Prostate gland (tissue), 2 donors: ENCODE data around the gene MS4A2. TPM values are rescaled to one million over a fixed set of nuclear protein-coding genes. Genes with fewer than 3 reads are reported as not detected.
"Not testable (repeated sequence)": the region's sequence is repeated elsewhere in the genome, so short reads cannot be mapped to it uniquely, and the experiment has no call there.

Experiments
- DNase-seq: peaks from one replicate; pipeline ENCODE4 v3.0.0-alpha.2; 2019; ENCODE audit warnings: low spot score
- H3K27ac ChIP-seq, 2 donors: fragments of 200-600 bp; sonication (generic); 2 replicates each; pipeline ENCODE4 v1.5.1; 2017 to 2019
- H3K27me3 ChIP-seq: fragments of 200-600 bp; sonication (generic); replicated peaks from 2 replicates; pipeline ENCODE4 v1.5.1; 2019; ENCODE audit not compliant: insufficient read depth
- H3K36me3 ChIP-seq, 2 donors: fragments of 200-600 bp; sonication (generic); 1 replicate in 1 of 2; 2 replicates in 1 of 2; pipeline versions ENCODE4 v1.5.1 to v1.8.1; 2017 to 2019
- H3K4me1 ChIP-seq: fragments of 200-600 bp; sonication (generic); replicated peaks from 2 replicates; pipeline ENCODE4 v1.5.1; 2019
- H3K4me3 ChIP-seq, 2 donors: fragments of 200-600 bp; sonication (generic); 2 replicates each; pipeline ENCODE4 v1.5.1; 2017 to 2019
- H3K9me3 ChIP-seq: fragments of 200-600 bp; sonication (generic); 2 replicates; pipeline ENCODE4 v1.5.1; 2017
- CTCF ChIP-seq, 4 experiments: fragments of 200-600 bp in 2 of 4; fragments of 450-650 bp in 2 of 4; sonication (generic) in 2 of 4; IDR thresholded peaks; 1 replicate in 3 of 4; 2 replicates in 1 of 4; pipeline ENCODE4 v1.5.1; 2016 to 2019; ENCODE audit warnings: antibody characterized with exemption in 4 of 4, mild to moderate bottlenecking in 2 of 4, moderate library complexity in 2 of 4
- POLR2A ChIP-seq: fragments of 450-650 bp; IDR thresholded peaks from one replicate; pipeline ENCODE4 v1.6.1; 2016; ENCODE audit warnings: antibody characterized with exemption, mild to moderate bottlenecking
- POLR2AphosphoS5 ChIP-seq: sonication (generic); formaldehyde crosslinking; IDR thresholded peaks from one replicate; pipeline ENCODE4 v1.6.1; 2017; ENCODE audit warnings: antibody characterized with exemption
- WGBS: methylation state at CpG from one replicate; pipeline ENCODE4 v1.1.5; 2018; 5-methylcytosine and 5-hydroxymethylcytosine counted together
- intact Hi-C: fragments of 100-400 bp; cut with DNase I; formaldehyde crosslinking; loops from one replicate; pipeline ENCODE4 v1.14.2; 2022
- total RNA-seq, 2 donors: library from RNA; depleted of rRNA; stranded (reverse); fragments of >200 nt; gene quantifications; one replicate each; pipeline ENCODE4 v1.1.0, GENCODE V29; 2016

Gene MS4A2
- total RNA-seq, 2 donors from 2014 or later = 2.0 TPM; not detected in 1

DNA sequence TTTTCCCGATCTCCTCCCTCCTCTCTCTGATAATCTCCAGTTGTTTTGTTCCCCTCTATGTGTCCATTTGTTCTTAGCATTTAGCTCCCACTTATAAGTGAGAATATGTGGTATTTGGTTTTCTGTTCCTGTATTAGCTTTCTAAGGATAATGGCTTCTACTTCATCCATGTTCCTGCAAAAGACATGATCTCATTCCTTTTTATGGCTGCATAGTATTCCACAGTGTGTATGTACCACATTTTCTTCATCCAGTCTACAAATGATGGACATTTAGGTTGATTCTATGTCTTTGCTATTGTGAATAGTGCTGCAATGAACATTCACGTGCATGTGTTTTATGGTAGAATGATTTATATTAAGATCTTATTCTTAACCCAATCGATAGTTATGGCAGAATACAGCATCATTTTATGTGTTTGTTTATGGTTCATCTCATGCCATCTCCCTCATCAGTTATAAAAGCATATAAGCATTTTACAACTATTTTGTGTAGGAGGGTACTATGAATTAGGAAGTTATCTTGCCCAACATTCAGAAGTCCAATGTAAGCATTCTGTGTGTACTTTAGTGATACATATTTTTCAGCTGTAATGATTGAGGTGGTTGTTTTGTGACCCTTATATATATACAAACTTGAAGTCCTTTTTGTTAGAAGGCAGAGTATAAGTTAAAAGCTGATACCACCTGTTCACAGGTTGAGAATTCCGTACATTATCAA lies 28.8 kb upstream of the MS4A2 start:
- H3K27ac ChIP-seq = no peak overlapping the region
- TF ChIP-seq POLR2A = no peak
- no peak for TF ChIP-seq POLR2AphosphoS5
- TF ChIP-seq CTCF (IDR thresholded peaks at IDR 0.05) = no peak
- no peaks in the 10 kb centered on the region for H3K9me3 ChIP-seq
- H3K36me3 ChIP-seq = no peaks in the 10 kb centered on the region
- DNase-seq = no peak
- no peaks in the 10 kb centered on the region for H3K4me1 ChIP-seq
- no peak overlapping the region for H3K4me3 ChIP-seq
- intact Hi-C loops = no loop called here
- H3K27me3 ChIP-seq = peaks cover 3% of the 10 kb centered on the region
- 89% methylated on average over 4 of the region's 4 CpGs for WGBS

DNA sequence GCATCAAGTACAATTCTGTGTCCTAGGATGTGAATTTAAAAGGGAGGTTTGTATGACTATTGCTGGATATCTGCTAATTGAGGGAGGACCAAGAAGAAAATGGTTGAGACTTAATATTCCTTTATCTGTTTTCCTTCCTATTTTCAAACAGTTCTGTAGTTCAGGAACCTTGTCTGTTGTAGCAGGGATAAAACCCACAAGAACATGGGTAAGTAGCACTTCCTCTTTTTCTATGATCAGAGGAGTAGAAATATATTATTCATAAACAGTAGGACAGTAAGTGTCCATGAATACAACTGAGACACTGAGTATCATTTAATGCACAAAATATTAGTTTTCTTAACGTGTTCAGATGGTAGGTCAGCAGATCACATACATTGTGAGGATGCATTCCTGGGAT lies 24.4 kb upstream of the MS4A2 start:
- WGBS = 63% methylated on average over 1 of the region's 1 CpG
- no peak for DNase-seq
- no peak for TF ChIP-seq CTCF (IDR thresholded peaks at IDR 0.05)
- TF ChIP-seq POLR2A = no peak
- TF ChIP-seq POLR2AphosphoS5 = no peak
- no peaks in the 10 kb centered on the region for H3K9me3 ChIP-seq
- intact Hi-C loops = no loop called here
- H3K4me3 ChIP-seq = no peak overlapping the region
- no peak overlapping the region for H3K27ac ChIP-seq
- no peaks in the 10 kb centered on the region for H3K4me1 ChIP-seq
- H3K36me3 ChIP-seq = no peaks in the 10 kb centered on the region
- no peaks in the 10 kb centered on the region for H3K27me3 ChIP-seq

DNA sequence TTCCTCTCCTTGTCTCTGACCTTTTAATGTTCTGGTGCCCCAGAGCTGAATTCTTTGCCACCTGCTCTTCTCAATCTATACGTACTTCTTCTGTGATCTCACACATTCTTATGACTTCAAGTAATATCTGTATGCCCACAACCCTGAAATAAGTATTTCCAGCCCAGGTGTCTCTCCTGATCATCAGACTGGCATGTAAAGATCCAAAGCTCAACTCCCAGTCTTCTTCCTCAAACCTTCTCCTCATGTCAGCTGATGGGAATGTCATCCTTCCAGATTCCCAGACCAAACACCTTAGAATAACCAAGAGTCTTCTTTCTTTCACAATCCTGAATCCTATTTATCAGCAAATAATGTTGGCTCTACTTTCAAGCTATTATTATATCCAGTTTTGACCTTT lies 22.7 kb upstream of the MS4A2 start:
- TF ChIP-seq POLR2AphosphoS5 (no peak), CTCF (IDR thresholded peaks at IDR 0.05) (no peak), POLR2A (no peak)
- 82% methylated on average over 1 of the region's 1 CpG for WGBS
- H3K4me1 ChIP-seq = no peaks in the 10 kb centered on the region
- DNase-seq = no peak
- intact Hi-C loops = no loop called here
- no peaks in the 10 kb centered on the region for H3K36me3 ChIP-seq
- H3K27me3 ChIP-seq = no peaks in the 10 kb centered on the region
- H3K4me3 ChIP-seq = no peak overlapping the region
- no peaks in the 10 kb centered on the region for H3K9me3 ChIP-seq
- H3K27ac ChIP-seq = no peak overlapping the region

- Histone ChIP-seq H3K27ac (no peak overlapping the region), H3K9me3 (no peaks in the 10 kb centered on the region), H3K36me3 (no peaks in the 10 kb centered on the region), H3K4me1 (no peaks in the 10 kb centered on the region), H3K4me3 (no peak overlapping the region), H3K27me3 (no peaks in the 10 kb centered on the region)
- DNase-seq = no peak
- WGBS = 47% methylated on average over 2 of the region's 2 CpGs
- TF ChIP-seq CTCF (IDR thresholded peaks at IDR 0.05) (no peak), POLR2A (no peak), POLR2AphosphoS5 (no peak)
- intact Hi-C loops = no loop called here
Measured at GRCh38 chr11:60069450-60069849, 19.0 kb upstream of the MS4A2 start.

DNA sequence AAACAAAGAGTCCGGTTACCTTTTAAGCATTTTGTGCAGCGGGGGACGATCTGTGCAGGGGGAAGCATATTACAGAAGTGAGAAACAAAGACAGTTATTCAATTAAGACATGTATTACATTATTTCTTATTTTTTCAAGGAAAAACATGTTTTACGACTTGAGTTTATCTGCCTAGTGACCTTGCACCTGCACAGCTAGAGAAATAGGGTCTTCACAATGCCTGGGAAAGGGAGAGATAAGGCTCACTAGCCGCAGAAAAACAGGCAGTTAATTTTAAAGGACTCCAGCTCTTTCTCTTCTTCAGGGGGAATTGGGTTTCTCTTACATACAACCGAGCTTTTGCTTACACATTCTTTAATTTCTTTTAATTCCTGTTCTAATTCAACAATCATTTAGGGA lies 16.8 kb upstream of the MS4A2 start:
- intact Hi-C loops, H3K36me3 ChIP-seq, H3K4me1 ChIP-seq, H3K4me3 ChIP-seq, DNase-seq, H3K27me3 ChIP-seq, H3K9me3 ChIP-seq, H3K27ac ChIP-seq: not testable (repeated sequence)
- 80% methylated on average over 6 of the region's 6 CpGs for WGBS
